ENCODE measurements around the gene FBXO24.

GRCh38 chr7:100559127-100559526 lies 27.0 kb upstream of the FBXO24 start:
- TF ChIP-seq CTCF (IDR thresholded peaks at IDR 0.05) (no peak), POLR2A (IDR thresholded peaks at IDR 0.05) (no peak)

Measured in body of pancreas (tissue), 4 donors.